Measurements from ENCODE around the gene MRPL43. TPM values are rescaled to one million over a fixed set of nuclear protein-coding genes. Genes with fewer than 3 reads are reported as not detected.

MRPL43 gene
- total RNA-seq, 1 donor: 51.8 TPM

DNA sequence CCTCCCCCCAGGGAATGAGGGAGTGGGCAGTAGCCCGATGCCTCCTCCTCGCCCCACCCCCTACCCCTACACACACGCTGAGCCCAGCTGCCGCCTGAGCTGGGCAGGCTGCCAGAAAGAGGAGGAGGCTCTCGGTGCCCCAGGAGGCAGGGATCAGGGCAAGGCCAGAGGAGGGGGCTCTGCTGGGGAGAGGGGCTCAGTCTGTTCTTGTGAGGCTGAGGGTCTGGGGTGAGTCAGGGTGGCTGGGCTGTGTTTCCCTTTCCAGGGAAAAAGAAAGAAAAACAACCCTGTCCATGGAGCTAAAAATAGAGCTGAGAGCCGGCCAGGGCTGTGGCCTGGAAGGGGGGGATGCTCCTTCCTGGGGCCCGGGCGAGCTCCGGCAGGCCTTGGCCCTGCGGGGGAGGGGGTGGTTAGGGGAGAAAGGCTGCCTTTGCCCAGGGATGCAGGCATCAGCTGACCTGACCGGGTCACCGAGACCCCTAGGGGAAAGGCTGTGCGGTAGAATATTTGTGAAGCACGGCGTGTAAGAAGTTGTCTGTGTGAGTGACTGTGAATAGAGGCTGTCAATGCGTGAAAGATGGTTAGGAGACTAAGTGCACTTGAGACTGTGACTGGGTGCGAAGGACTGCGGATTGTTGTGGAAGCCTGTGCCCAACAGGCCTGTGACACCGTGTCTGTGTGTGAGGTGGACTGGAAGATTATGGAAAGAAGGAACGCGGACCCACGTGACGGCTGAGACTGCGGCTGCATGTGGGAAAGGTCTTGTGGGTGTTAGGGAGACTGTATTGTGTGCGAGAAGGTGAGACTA is 11.1 kb upstream of the MRPL43 start:
- TF ChIP-seq, protein P1, sequence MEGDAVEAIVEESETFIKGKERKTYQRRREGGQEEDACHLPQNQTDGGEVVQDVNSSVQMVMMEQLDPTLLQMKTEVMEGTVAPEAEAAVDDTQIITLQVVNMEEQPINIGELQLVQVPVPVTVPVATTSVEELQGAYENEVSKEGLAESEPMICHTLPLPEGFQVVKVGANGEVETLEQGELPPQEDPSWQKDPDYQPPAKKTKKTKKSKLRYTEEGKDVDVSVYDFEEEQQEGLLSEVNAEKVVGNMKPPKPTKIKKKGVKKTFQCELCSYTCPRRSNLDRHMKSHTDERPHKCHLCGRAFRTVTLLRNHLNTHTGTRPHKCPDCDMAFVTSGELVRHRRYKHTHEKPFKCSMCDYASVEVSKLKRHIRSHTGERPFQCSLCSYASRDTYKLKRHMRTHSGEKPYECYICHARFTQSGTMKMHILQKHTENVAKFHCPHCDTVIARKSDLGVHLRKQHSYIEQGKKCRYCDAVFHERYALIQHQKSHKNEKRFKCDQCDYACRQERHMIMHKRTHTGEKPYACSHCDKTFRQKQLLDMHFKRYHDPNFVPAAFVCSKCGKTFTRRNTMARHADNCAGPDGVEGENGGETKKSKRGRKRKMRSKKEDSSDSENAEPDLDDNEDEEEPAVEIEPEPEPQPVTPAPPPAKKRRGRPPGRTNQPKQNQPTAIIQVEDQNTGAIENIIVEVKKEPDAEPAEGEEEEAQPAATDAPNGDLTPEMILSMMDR (IDR thresholded peaks at IDR 0.05; ENCODE audit: insufficient read depth, low read depth, low read length): no peak
- peak overlapping the region; percentile 91 for H3K4me3 ChIP-seq (ENCODE audit: low read depth, low read length)
- DNase-seq (ENCODE audit: low read depth): peak; percentile 88

- peak overlapping the region; percentile 91 for H3K4me3 ChIP-seq (ENCODE audit: low read depth, low read length)
- TF ChIP-seq, protein P1 (IDR thresholded peaks at IDR 0.05; ENCODE audit: insufficient read depth, low read depth, low read length): peak; percentile 86
- DNase-seq (ENCODE audit: low read depth): peak; percentile 77
Measured at GRCh38 chr10:100997360-100998182, 10.3 kb upstream of the MRPL43 start.

DNA sequence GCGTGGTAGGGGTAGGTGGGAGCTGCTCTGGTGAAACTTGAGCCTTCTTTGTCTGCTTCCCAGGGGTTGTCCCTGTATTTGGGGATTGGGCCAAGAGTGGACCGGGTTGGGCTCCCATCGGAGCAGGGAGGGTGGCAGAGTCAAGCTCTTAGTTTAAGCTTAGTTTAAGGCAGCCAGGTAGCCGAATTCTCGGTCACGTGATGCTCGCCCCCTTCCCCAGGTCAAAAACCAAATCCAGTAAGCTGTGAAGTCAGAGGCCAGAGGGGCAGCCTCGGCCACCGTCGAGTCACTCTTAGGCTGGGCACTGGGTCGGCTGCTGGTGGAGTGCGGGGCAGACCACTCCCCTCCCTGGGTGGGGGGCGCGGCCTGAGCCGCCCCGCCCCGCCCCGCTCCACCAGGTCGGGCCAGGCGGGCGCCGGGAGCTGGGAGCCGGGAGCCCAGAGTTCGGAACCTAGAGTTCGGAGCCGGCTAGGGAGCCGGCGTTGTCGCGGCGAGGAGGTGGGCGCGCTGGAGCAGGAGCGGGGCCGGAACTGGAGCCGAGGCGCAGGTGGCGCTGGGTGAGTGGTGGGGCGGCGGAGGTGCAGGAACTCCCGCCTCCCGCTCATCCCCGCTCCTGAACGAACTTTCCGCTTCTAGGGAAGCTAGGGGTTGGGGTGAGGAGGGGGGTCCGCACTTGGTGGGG is 9.5 kb upstream of the MRPL43 start:
- TF ChIP-seq, protein P1 (IDR thresholded peaks at IDR 0.05; ENCODE audit: insufficient read depth, low read depth, low read length): no peak
- no peak for DNase-seq (ENCODE audit: low read depth)
- peak overlapping the region; percentile 91 for H3K4me3 ChIP-seq (ENCODE audit: low read depth, low read length)

GRCh38 chr10:100995181-100995580 is 7.9 kb upstream of the MRPL43 start:
- no peak for DNase-seq (ENCODE audit: low read depth)
- no peak overlapping the region for H3K4me3 ChIP-seq (ENCODE audit: low read depth, low read length)
- TF ChIP-seq, protein P1 (IDR thresholded peaks at IDR 0.05; ENCODE audit: insufficient read depth, low read depth, low read length): no peak

GRCh38 chr10:100993986-100994708 is 6.8 kb upstream of the MRPL43 start:
- no peak overlapping the region for H3K4me3 ChIP-seq (ENCODE audit: low read depth, low read length)
- peak; percentile 47 for DNase-seq (ENCODE audit: low read depth)
- TF ChIP-seq, protein P1 (IDR thresholded peaks at IDR 0.05; ENCODE audit: insufficient read depth, low read depth, low read length): peak; percentile 73

DNA sequence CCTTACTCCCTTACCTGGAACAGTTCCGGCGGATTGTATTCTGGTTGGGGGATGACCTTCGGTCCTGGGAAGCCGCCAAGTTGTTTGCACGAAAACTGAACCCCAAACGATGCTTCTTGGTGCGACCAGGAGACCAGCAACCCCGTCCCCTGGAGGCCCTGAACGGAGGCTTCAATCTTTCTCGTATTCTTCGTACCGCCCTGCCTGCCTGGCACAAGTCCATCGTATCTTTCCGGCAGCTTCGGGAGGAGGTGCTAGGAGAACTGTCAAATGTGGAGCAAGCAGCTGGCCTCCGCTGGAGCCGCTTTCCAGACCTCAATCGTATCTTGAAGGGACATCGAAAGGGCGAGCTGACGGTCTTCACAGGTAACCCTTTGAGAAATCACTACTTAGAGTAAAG is 1.8 kb upstream of the MRPL43 start:
- TF ChIP-seq, protein P1 (IDR thresholded peaks at IDR 0.05; ENCODE audit: insufficient read depth, low read depth, low read length): no peak

More for the DNA sequence above, 1.8 kb upstream of the MRPL43 start:
- DNase-seq (ENCODE audit: low read depth): no peak
- no peak overlapping the region for H3K4me3 ChIP-seq (ENCODE audit: low read depth, low read length)

Measured in fibroblast of villous mesenchyme (primary cell).